ENCODE results near the gene FYCO1.

Gene FYCO1

DNA sequence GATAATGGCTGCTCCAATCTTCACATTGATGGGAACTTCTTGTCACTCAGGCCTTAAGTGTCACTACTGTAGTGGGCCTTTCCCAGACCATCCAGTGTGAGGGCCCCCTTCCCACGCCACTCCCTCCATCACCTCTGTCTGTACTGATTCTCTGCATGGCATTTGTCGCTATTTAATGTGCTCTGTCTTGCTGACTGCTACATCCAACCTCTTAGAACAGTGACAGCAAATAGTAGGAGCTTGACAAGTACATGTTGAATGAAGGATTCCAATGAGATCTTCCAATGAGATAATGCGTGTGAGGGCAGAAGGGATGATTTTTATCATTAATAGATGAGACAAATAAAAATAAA is 114.9 kb downstream of the FYCO1 start:
- H3K36me3 ChIP-seq (ENCODE audit: control insufficient read depth, insufficient read depth, low read length): no peaks in the 10 kb centered on the region
- no peak for DNase-seq (ENCODE audit: extremely low read depth, insufficient read length)
- TF ChIP-seq, protein P1, sequence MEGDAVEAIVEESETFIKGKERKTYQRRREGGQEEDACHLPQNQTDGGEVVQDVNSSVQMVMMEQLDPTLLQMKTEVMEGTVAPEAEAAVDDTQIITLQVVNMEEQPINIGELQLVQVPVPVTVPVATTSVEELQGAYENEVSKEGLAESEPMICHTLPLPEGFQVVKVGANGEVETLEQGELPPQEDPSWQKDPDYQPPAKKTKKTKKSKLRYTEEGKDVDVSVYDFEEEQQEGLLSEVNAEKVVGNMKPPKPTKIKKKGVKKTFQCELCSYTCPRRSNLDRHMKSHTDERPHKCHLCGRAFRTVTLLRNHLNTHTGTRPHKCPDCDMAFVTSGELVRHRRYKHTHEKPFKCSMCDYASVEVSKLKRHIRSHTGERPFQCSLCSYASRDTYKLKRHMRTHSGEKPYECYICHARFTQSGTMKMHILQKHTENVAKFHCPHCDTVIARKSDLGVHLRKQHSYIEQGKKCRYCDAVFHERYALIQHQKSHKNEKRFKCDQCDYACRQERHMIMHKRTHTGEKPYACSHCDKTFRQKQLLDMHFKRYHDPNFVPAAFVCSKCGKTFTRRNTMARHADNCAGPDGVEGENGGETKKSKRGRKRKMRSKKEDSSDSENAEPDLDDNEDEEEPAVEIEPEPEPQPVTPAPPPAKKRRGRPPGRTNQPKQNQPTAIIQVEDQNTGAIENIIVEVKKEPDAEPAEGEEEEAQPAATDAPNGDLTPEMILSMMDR (IDR thresholded peaks at IDR 0.05; ENCODE audit: insufficient read depth, low read length, poor library complexity, severe bottlenecking): no peak
- no peak overlapping the region for H3K4me3 ChIP-seq (replicated peaks; ENCODE audit: low read depth, low read length)
- H3K27me3 ChIP-seq (replicated peaks; ENCODE audit: control insufficient read depth, insufficient read depth, low read length): no peaks in the 10 kb centered on the region; the same call in 1 of the 2 replicates

DNA sequence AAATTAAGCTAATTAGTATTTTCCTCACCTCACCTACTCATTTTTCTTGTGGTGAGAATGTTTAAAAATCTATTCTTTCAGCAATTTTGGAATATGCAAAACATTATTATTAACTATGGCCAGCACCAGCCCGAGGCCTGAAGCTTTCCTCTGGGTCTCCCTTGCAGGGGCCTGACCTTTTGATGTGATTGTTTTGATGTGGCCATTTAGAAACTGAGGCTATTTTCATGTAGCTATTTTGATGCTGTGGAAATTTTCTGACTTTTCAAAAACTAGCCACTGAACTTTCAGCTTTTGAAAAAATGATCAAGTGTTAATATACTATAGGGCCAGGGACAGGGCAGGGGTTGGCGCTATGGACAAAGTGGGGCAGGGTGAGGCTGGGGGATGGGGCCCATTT is 117.5 kb downstream of the FYCO1 start:
- Histone ChIP-seq H3K4me3 (replicated peaks; ENCODE audit: low read depth, low read length) (no peak overlapping the region), H3K27me3 (replicated peaks; ENCODE audit: control insufficient read depth, insufficient read depth, low read length) (no peaks in the 10 kb centered on the region; the same call in 1 of the 2 replicates), H3K36me3 (ENCODE audit: control insufficient read depth, insufficient read depth, low read length) (no peaks in the 10 kb centered on the region)
- no peak for DNase-seq (ENCODE audit: extremely low read depth, insufficient read length)
- TF ChIP-seq, protein P1 (IDR thresholded peaks at IDR 0.05; ENCODE audit: insufficient read depth, low read length, poor library complexity, severe bottlenecking): no peak

DNA sequence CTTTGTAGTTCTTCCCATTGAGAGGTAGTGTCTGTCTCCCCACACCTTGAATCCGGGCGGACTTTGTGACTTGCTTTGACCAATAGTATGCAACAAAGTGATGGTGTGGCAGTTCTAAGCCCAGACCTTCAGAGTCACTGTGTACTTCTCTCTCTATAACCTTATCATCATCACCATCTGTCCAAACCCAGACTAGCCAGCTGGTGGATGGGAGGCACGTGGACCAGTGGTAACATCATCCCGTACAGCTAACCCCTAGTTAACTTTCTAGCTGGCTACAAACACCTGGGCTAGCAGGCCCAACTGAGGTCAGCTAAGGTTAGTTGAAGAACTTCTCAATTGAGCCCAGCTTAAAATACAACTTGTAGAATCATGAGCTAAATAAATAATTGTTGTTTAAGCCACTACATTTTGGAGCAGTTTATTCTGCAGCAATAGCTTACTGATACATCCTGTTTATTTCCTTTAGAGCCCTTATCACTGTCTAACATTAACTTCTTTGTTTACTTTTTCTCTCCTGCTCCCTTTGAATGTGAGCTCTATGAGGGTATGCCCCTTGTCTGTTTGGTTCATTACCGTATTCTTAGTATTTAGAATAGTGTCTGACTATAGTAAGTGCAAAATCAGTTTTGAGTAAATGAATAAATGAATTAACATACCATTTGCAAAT is 120.8 kb downstream of the FYCO1 start:
- Histone ChIP-seq H3K36me3 (ENCODE audit: control insufficient read depth, insufficient read depth, low read length) (no peaks in the 10 kb centered on the region), H3K27me3 (replicated peaks; ENCODE audit: control insufficient read depth, insufficient read depth, low read length) (peaks cover 1% of the 10 kb centered on the region; the same call in 1 of the 2 replicates), H3K4me3 (replicated peaks; ENCODE audit: low read depth, low read length) (no peak overlapping the region)
- no peak for DNase-seq (ENCODE audit: extremely low read depth, insufficient read length)
- TF ChIP-seq, protein P1 (IDR thresholded peaks at IDR 0.05; ENCODE audit: insufficient read depth, low read length, poor library complexity, severe bottlenecking): no peak

DNA sequence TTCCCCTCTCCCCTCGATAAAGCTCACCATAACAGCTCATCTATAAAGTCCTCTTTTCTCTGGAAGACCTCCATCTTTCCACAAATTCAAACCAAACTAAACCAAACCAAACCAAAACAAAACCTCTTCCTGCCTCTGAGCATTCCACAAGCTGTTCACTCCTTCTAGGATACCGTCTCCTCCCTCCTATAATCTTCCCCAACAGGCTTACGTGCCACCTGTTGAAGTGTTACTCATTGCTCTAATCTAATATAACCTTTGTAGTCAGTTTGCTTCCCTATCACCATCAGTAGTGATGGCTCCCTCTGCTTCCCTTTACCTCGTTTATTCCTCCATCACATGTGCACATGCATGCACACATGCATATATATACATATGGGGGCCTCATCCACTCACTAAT is 122.0 kb downstream of the FYCO1 start:
- no peak for DNase-seq (ENCODE audit: extremely low read depth, insufficient read length)
- TF ChIP-seq, protein P1 (IDR thresholded peaks at IDR 0.05; ENCODE audit: insufficient read depth, low read length, poor library complexity, severe bottlenecking): no peak
- Histone ChIP-seq H3K27me3 (replicated peaks; ENCODE audit: control insufficient read depth, insufficient read depth, low read length) (peaks cover 1% of the 10 kb centered on the region; the same call in 1 of the 2 replicates), H3K4me3 (replicated peaks; ENCODE audit: low read depth, low read length) (no peak overlapping the region), H3K36me3 (ENCODE audit: control insufficient read depth, insufficient read depth, low read length) (no peaks in the 10 kb centered on the region)

DNA sequence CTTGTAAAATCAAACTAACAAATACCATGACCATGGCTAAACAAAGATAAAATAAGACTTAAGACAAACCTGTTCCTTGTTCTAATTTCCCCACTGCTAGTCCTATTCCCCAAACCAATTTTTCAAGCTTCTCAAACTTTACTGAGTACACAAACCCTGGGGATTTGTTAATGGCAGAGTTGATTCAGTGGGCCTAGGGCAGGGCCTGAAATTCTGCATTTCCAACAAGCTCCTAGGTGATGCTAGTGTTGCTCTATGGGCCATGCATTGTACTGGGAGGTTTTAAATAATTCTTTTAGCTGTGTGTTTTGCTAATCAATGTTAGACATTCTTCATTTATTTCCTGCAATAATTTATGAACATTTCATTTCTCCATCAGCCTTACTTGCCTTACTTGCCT is 122.6 kb downstream of the FYCO1 start:
- TF ChIP-seq, protein P1 (IDR thresholded peaks at IDR 0.05; ENCODE audit: insufficient read depth, low read length, poor library complexity, severe bottlenecking): no peak
- H3K27me3 ChIP-seq (replicated peaks; ENCODE audit: control insufficient read depth, insufficient read depth, low read length): peaks cover 1% of the 10 kb centered on the region; the same call in 1 of the 2 replicates
- H3K4me3 ChIP-seq (replicated peaks; ENCODE audit: low read depth, low read length): no peak overlapping the region
- H3K36me3 ChIP-seq (ENCODE audit: control insufficient read depth, insufficient read depth, low read length): no peaks in the 10 kb centered on the region
- DNase-seq (ENCODE audit: extremely low read depth, insufficient read length): no peak

DNA sequence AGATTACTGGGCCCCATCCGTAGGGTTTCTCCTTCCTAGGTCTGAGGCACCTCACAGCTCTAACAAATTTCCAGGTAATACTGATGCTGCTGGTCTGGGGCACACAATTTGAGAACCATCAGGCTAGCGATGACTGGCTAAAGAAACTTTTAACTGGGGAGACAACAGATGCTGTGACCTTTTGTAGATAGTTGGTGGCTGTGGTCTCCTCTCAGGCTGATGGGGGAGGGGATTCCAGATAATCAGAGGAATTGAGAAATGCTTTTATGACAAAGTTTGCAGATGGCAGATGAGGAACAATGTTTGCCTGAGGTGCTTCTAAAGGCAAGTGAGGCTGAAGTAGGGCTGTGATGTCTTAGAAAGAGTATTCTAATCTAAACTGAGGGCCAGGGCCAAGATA is 123.1 kb downstream of the FYCO1 start:
- no peak overlapping the region for H3K4me3 ChIP-seq (replicated peaks; ENCODE audit: low read depth, low read length)
- peaks cover 1% of the 10 kb centered on the region; the same call in 1 of the 2 replicates for H3K27me3 ChIP-seq (replicated peaks; ENCODE audit: control insufficient read depth, insufficient read depth, low read length)
- no peak for DNase-seq (ENCODE audit: extremely low read depth, insufficient read length)

More for the DNA sequence above, 123.1 kb downstream of the FYCO1 start:
- no peaks in the 10 kb centered on the region for H3K36me3 ChIP-seq (ENCODE audit: control insufficient read depth, insufficient read depth, low read length)
- TF ChIP-seq, protein P1 (IDR thresholded peaks at IDR 0.05; ENCODE audit: insufficient read depth, low read length, poor library complexity, severe bottlenecking): no peak
